Lung (tissue), 12 donors: Measurements from ENCODE around the gene RERE. TPM values are rescaled to one million over a fixed set of nuclear protein-coding genes. Genes with fewer than 3 reads are reported as not detected.

Experiments
- ATAC-seq: fragments of 200-7000 bp; cut with Tn5 transposase; one replicate; pipeline ENCODE4 v1.9.1; 2020; ENCODE audit warnings: moderate number of reproducible peaks; ENCODE audit not compliant: insufficient read depth, low FRiP score
- DNase-seq, 3 donors: peaks; one replicate each; pipeline ENCODE4 v3.0.0-alpha.2; 2013 to 2017
- H3K27ac ChIP-seq, 2 donors: one replicate each; pipeline ENCODE4 v1.5.1; 2013; ENCODE audit warnings: mild to moderate bottlenecking in 2 of 2, moderate library complexity in 2 of 2, control low read depth in 1 of 2, inconsistent platforms in 1 of 2, low read depth in 1 of 2, low read length in 1 of 2
- H3K27me3 ChIP-seq, 3 donors: one replicate each; pipeline ENCODE4 v1.5.1; 2013; ENCODE audit warnings: low read length in 2 of 3; ENCODE audit not compliant: control insufficient read depth in 3 of 3, insufficient read depth in 3 of 3
- H3K36me3 ChIP-seq, 4 donors: one replicate each; pipeline ENCODE4 v1.5.1; 2013; ENCODE audit warnings: low read length in 4 of 4, mild to moderate bottlenecking in 1 of 4, moderate library complexity in 1 of 4; ENCODE audit not compliant: control insufficient read depth in 4 of 4, insufficient read depth in 4 of 4
- H3K4me1 ChIP-seq, 5 donors: one replicate each; pipeline ENCODE4 v1.5.1; 2013; ENCODE audit warnings: low read length in 5 of 5, mild to moderate bottlenecking in 2 of 5, moderate library complexity in 1 of 5; ENCODE audit not compliant: control insufficient read depth in 5 of 5, insufficient read depth in 5 of 5
- H3K4me3 ChIP-seq: one replicate; pipeline ENCODE4 v1.5.1; 2013; ENCODE audit warnings: mild to moderate bottlenecking, control low read depth, moderate library complexity
- H3K9ac ChIP-seq, 2 donors: one replicate each; pipeline ENCODE4 v1.5.1; 2013; ENCODE audit warnings: low read length in 2 of 2, control low read depth in 1 of 2; ENCODE audit not compliant: insufficient read depth in 1 of 2
- H3K9me3 ChIP-seq, 4 donors: one replicate each; pipeline ENCODE4 v1.5.1; 2013; ENCODE audit warnings: low read length in 3 of 4, mild to moderate bottlenecking in 1 of 4, moderate library complexity in 1 of 4; ENCODE audit not compliant: control insufficient read depth in 4 of 4, insufficient read depth in 3 of 4
- WGBS, 2 donors: extraction: QIAGEN DNeasy Blood & Tissue Kit; methylation state at CpG; one replicate each; pipeline ENCODE4 v1.1.7; 2013; 5-methylcytosine and 5-hydroxymethylcytosine counted together
- polyA plus RNA-seq, 2 donors: library from polyadenylated mRNA; stranded (reverse); fragments of 200-250 nt; gene quantifications; one replicate each; pipeline ENCODE4 v1.2.1, GENCODE V29; 2013
- total RNA-seq, 2 donors: library from RNA; depleted of rRNA in 1 of 2; stranded (reverse); fragments of >200 nt in 1 of 2; gene quantifications; one replicate each; pipeline ENCODE4 v1.2.1, GENCODE V29; 2014 to 2021
- TF ChIP-seq, protein P1 (sequence below): IDR thresholded peaks from 2 replicates; pipeline ENCODE4 v1.5.1; 2012; ENCODE audit warnings: mild to moderate bottlenecking; ENCODE audit errors: control extremely low read depth, extremely low read depth
- donor health status: control.
- donor health status: control.
- donor health status: Bipolar disorder and iron deficiency.
- donor health status: healthy.
- donor health status: DM: yes; HTN: yes; CAD: no.

Gene RERE
- total and polyA plus RNA-seq, 4 donors, result 21.7 to 207 (median 57.5) TPM

DNA sequence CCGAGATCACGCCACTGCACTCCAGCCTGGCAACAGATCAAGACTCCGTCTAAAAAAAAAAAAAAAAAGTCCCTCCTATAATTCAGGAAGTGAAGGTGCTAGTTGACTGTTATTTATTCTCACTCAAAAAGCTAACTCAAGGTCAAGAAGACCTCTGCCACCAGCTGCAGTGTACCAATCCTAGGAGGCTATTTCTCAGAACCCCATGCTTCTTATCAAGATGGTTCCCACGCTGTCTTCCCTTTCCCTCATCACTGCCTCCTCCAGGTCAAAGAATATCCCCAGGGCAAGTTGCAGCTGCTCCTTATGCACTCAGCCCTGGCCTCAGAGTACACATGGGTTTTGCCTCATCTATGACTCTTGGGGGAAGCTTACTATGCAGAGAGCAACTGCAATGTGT, 53.6 kb downstream of the RERE start:
- H3K4me3 ChIP-seq, result no peak overlapping the region
- WGBS, 2 donors, result 44 to 57% methylated on average over 4 of the region's 4 CpGs
- ATAC-seq (no peak), DNase-seq (peak in 2 of 3 donors; percentile 29 to 32)
- no peaks in the 10 kb centered on the region for H3K27me3 ChIP-seq
- H3K9me3 ChIP-seq, result no peaks in the 10 kb centered on the region
- no peak overlapping the region for H3K27ac ChIP-seq
- TF ChIP-seq, protein P1, sequence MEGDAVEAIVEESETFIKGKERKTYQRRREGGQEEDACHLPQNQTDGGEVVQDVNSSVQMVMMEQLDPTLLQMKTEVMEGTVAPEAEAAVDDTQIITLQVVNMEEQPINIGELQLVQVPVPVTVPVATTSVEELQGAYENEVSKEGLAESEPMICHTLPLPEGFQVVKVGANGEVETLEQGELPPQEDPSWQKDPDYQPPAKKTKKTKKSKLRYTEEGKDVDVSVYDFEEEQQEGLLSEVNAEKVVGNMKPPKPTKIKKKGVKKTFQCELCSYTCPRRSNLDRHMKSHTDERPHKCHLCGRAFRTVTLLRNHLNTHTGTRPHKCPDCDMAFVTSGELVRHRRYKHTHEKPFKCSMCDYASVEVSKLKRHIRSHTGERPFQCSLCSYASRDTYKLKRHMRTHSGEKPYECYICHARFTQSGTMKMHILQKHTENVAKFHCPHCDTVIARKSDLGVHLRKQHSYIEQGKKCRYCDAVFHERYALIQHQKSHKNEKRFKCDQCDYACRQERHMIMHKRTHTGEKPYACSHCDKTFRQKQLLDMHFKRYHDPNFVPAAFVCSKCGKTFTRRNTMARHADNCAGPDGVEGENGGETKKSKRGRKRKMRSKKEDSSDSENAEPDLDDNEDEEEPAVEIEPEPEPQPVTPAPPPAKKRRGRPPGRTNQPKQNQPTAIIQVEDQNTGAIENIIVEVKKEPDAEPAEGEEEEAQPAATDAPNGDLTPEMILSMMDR, result no peak
- H3K36me3 ChIP-seq, result no peaks in the 10 kb centered on the region
- no peak overlapping the region for H3K9ac ChIP-seq
- peaks cover 3 to 15% (median 9%) of the 10 kb centered on the region in 5 donors for H3K4me1 ChIP-seq

DNA sequence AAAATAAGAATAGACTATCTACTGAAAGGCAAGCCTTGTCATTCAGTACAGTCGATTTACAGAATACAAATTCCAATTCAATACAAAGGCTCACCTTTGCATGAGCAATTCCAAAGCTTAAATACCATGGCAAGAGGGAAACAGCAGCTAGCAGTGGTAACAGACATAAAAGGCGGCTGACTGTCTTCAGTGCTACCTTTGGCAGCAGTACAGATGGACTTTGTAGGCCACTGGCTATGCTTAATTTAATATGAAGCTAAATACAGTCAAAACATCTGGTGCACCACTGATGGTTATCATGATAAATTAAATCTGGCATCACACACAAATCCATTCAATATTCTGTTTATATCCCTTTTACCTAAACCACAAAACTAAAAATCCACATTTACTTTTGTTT, 62.4 kb downstream of the RERE start:
- Histone ChIP-seq H3K27me3 (no peaks in the 10 kb centered on the region), H3K36me3 (peaks cover 0 to 2% (median 0%) of the 10 kb centered on the region in 4 donors), H3K4me1 (peaks cover 0 to 18% (median 3%) of the 10 kb centered on the region in 5 donors), H3K27ac (no peak overlapping the region), H3K9me3 (no peaks in the 10 kb centered on the region), H3K4me3 (no peak overlapping the region), H3K9ac (no peak overlapping the region)
- peak in 1 of 3 donors; percentile 31 for DNase-seq
- TF ChIP-seq, protein P1, result no peak
- ATAC-seq, result no peak
- 85 to 88% methylated on average over 2 of the region's 2 CpGs for WGBS, 2 donors

DNA sequence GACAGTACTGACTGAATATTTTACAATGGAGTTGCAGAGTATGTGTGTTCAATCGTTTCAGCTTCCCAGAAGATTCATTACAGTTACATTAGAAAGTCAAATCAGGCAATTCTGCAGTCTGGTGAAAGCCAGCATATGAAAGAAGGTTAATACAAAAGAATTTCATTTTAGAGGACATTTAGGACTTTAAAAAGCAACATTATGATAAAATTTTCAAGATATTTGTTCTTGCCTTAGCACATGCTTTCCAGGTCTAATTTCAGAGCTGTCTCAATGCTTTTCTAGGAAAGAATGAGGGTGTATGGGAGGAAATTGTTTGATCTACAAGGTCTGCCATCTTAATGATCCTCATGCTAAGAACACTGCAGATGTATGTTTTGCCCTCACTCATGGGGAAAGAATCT, 63.2 kb downstream of the RERE start:
- no peak overlapping the region for H3K9ac ChIP-seq
- H3K9me3 ChIP-seq, result no peaks in the 10 kb centered on the region
- ATAC-seq, result no peak
- peaks cover 0 to 2% (median 0%) of the 10 kb centered on the region in 4 donors for H3K36me3 ChIP-seq
- H3K4me1 ChIP-seq, result peaks cover 0 to 18% (median 3%) of the 10 kb centered on the region in 5 donors
- no peaks in the 10 kb centered on the region for H3K27me3 ChIP-seq
- no peak overlapping the region for H3K27ac ChIP-seq
- TF ChIP-seq, protein P1, result no peak
- no peak overlapping the region for H3K4me3 ChIP-seq
- DNase-seq, result no peak
- WGBS, 2 donors, result 61 to 80% methylated on average over 1 of the region's 1 CpG

DNA sequence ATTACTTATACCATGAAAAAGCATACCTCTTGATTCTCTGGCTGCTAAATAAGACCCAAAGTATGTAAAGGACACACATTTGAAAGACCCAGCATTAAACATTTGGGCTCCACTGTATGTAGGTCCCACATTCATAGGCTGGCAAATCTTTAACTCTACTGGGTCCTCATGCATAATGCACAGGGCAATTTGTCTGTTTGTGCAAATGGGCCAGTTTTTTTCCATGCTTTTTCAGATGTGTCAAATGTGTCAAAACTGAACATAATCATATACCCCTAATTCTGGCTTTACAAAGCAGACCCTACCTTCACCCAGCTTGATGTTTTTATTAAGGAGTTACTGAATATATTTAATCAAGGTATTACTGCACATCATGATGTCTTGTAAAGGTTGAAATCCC, 63.7 kb downstream of the RERE start:
- H3K9me3 ChIP-seq, result no peaks in the 10 kb centered on the region
- no peak for ATAC-seq
- H3K4me3 ChIP-seq, result no peak overlapping the region
- no peak overlapping the region for H3K27ac ChIP-seq
- H3K4me1 ChIP-seq, result peaks cover 0 to 18% (median 3%) of the 10 kb centered on the region in 5 donors
- DNase-seq, result no peak
- TF ChIP-seq, protein P1, result no peak
- H3K36me3 ChIP-seq, result peaks cover 0 to 2% (median 0%) of the 10 kb centered on the region in 4 donors
- H3K9ac ChIP-seq, result no peak overlapping the region
- H3K27me3 ChIP-seq, result no peaks in the 10 kb centered on the region
